ENCODE results near the gene GFI1. TPM values are rescaled to one million over a fixed set of nuclear protein-coding genes. Genes with fewer than 3 reads are reported as not detected.

GFI1 gene
- total and polyA plus RNA-seq, 2 experiments from 2014 or later = 0.21 TPM; not detected in 1

- Mint-ChIP-seq H3K27me3 (ENCODE audit: insufficient read depth, low read depth, poor library complexity) (no peaks in the 10 kb centered on the region), H3K9me3 (no peaks in the 10 kb centered on the region), H3K4me1 (no peaks in the 10 kb centered on the region), H3K36me3 (ENCODE audit: low read depth) (no peaks in the 10 kb centered on the region), H3K4me3 (no peak overlapping the region), H3K27ac (no peak overlapping the region)
- H3K27me3 ChIP-seq (ENCODE audit: insufficient read depth) = peaks cover 4% of the 10 kb centered on the region
- H3K36me3 ChIP-seq (ENCODE audit: insufficient read depth) = no peaks in the 10 kb centered on the region
- no peaks in the 10 kb centered on the region for H4K20me1 ChIP-seq (replicated peaks; ENCODE audit: insufficient read depth)
- H3K27ac ChIP-seq (ENCODE audit: low read depth) = no peak overlapping the region
- no peaks in the 10 kb centered on the region for H3F3A ChIP-seq (replicated peaks; ENCODE audit: low read depth)
- no peaks in the 10 kb centered on the region for H3K9me2 ChIP-seq (ENCODE audit: insufficient read depth)
- H3K4me1 ChIP-seq (ENCODE audit: insufficient read depth) = no peaks in the 10 kb centered on the region
- H3K79me2 ChIP-seq (replicated peaks; ENCODE audit: insufficient read depth) = no peaks in the 10 kb centered on the region
- ATAC-seq (no peak), DNase-seq (ENCODE audit: low spot score) (no peak)
- H2AFZ ChIP-seq = no peak overlapping the region
- no peak overlapping the region for H3K4me3 ChIP-seq
- TF ChIP-seq ZNF331 (CRISPR knock-in tag; IDR thresholded peaks at IDR 0.05; ENCODE audit: low read depth) (no peak), EZH2 (IDR thresholded peaks at IDR 0.05; ENCODE audit: low read depth, unreplicated experiment) (no peak), ZNF114 (CRISPR knock-in tag; IDR thresholded peaks at IDR 0.05) (no peak), CREB1 (CRISPR knock-in tag; IDR thresholded peaks at IDR 0.05; ENCODE audit: low read depth) (no peak), JUNB (IDR thresholded peaks at IDR 0.05; ENCODE audit: unreplicated experiment) (no peak), EZH2phosphoT487 (IDR thresholded peaks at IDR 0.05; ENCODE audit: unreplicated experiment) (no peak), STAT1 (IDR thresholded peaks at IDR 0.05; ENCODE audit: unreplicated experiment) (no peak), POLR2AphosphoS5 (IDR thresholded peaks at IDR 0.05; ENCODE audit: low read depth) (no peak), CTCF (conservative IDR thresholded peaks at IDR 0.05; ENCODE audit: low read depth in 2 of 2) (no peak), NANOG (IDR thresholded peaks at IDR 0.05; ENCODE audit: borderline replicate concordance) (no peak)
- TF ChIP-seq, protein P1, sequence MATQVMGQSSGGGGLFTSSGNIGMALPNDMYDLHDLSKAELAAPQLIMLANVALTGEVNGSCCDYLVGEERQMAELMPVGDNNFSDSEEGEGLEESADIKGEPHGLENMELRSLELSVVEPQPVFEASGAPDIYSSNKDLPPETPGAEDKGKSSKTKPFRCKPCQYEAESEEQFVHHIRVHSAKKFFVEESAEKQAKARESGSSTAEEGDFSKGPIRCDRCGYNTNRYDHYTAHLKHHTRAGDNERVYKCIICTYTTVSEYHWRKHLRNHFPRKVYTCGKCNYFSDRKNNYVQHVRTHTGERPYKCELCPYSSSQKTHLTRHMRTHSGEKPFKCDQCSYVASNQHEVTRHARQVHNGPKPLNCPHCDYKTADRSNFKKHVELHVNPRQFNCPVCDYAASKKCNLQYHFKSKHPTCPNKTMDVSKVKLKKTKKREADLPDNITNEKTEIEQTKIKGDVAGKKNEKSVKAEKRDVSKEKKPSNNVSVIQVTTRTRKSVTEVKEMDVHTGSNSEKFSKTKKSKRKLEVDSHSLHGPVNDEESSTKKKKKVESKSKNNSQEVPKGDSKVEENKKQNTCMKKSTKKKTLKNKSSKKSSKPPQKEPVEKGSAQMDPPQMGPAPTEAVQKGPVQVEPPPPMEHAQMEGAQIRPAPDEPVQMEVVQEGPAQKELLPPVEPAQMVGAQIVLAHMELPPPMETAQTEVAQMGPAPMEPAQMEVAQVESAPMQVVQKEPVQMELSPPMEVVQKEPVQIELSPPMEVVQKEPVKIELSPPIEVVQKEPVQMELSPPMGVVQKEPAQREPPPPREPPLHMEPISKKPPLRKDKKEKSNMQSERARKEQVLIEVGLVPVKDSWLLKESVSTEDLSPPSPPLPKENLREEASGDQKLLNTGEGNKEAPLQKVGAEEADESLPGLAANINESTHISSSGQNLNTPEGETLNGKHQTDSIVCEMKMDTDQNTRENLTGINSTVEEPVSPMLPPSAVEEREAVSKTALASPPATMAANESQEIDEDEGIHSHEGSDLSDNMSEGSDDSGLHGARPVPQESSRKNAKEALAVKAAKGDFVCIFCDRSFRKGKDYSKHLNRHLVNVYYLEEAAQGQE (IDR thresholded peaks at IDR 0.05; ENCODE audit: unreplicated experiment) = no peak
- TF ChIP-seq, protein P2, sequence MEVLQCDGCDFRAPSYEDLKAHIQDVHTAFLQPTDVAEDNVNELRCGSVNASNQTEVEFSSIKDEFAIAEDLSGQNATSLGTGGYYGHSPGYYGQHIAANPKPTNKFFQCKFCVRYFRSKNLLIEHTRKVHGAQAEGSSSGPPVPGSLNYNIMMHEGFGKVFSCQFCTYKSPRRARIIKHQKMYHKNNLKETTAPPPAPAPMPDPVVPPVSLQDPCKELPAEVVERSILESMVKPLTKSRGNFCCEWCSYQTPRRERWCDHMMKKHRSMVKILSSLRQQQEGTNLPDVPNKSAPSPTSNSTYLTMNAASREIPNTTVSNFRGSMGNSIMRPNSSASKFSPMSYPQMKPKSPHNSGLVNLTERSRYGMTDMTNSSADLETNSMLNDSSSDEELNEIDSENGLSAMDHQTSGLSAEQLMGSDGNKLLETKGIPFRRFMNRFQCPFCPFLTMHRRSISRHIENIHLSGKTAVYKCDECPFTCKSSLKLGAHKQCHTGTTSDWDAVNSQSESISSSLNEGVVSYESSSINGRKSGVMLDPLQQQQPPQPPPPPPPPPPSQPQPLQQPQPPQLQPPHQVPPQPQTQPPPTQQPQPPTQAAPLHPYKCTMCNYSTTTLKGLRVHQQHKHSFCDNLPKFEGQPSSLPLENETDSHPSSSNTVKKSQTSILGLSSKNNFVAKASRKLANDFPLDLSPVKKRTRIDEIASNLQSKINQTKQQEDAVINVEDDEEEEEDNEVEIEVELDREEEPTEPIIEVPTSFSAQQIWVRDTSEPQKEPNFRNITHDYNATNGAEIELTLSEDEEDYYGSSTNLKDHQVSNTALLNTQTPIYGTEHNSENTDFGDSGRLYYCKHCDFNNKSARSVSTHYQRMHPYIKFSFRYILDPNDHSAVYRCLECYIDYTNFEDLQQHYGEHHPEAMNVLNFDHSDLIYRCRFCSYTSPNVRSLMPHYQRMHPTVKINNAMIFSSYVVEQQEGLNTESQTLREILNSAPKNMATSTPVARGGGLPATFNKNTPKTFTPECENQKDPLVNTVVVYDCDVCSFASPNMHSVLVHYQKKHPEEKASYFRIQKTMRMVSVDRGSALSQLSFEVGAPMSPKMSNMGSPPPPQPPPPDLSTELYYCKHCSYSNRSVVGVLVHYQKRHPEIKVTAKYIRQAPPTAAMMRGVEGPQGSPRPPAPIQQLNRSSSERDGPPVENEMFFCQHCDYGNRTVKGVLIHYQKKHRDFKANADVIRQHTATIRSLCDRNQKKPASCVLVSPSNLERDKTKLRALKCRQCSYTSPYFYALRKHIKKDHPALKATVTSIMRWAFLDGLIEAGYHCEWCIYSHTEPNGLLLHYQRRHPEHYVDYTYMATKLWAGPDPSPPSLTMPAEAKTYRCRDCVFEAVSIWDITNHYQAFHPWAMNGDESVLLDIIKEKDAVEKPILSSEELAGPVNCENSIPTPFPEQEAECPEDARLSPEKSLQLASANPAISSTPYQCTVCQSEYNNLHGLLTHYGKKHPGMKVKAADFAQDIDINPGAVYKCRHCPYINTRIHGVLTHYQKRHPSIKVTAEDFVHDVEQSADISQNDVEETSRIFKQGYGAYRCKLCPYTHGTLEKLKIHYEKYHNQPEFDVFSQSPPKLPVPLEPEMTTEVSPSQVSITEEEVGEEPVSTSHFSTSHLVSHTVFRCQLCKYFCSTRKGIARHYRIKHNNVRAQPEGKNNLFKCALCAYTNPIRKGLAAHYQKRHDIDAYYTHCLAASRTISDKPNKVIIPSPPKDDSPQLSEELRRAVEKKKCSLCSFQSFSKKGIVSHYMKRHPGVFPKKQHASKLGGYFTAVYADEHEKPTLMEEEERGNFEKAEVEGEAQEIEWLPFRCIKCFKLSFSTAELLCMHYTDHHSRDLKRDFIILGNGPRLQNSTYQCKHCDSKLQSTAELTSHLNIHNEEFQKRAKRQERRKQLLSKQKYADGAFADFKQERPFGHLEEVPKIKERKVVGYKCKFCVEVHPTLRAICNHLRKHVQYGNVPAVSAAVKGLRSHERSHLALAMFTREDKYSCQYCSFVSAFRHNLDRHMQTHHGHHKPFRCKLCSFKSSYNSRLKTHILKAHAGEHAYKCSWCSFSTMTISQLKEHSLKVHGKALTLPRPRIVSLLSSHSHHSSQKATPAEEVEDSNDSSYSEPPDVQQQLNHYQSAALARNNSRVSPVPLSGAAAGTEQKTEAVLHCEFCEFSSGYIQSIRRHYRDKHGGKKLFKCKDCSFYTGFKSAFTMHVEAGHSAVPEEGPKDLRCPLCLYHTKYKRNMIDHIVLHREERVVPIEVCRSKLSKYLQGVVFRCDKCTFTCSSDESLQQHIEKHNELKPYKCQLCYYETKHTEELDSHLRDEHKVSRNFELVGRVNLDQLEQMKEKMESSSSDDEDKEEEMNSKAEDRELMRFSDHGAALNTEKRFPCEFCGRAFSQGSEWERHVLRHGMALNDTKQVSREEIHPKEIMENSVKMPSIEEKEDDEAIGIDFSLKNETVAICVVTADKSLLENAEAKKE (CRISPR knock-in tag; IDR thresholded peaks at IDR 0.05) = no peak
- TF ChIP-seq, protein P3, sequence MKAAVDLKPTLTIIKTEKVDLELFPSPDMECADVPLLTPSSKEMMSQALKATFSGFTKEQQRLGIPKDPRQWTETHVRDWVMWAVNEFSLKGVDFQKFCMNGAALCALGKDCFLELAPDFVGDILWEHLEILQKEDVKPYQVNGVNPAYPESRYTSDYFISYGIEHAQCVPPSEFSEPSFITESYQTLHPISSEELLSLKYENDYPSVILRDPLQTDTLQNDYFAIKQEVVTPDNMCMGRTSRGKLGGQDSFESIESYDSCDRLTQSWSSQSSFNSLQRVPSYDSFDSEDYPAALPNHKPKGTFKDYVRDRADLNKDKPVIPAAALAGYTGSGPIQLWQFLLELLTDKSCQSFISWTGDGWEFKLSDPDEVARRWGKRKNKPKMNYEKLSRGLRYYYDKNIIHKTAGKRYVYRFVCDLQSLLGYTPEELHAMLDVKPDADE (IDR thresholded peaks at IDR 0.05) = no peak
- no peak overlapping the region for H3K4me2 ChIP-seq
Observed at GRCh38 chr1:92495392-92496063, 8.8 kb upstream of the GFI1 start.
